Neuronal stem cell (in vitro differentiated cells): ENCODE results near the gene GIN1.
A peak's percentile ranks its signal among the peaks of the same experiment; 100 is the strongest.
"Not testable (repeated sequence)": the region's sequence is repeated elsewhere in the genome, so short reads cannot be mapped to it uniquely, and the experiment has no call there.

Experiments used
- DNase-seq: peaks from one replicate; pipeline ENCODE4 v3.0.0-alpha.2; 2013; ENCODE audit warnings: low spot score
- H2AFZ ChIP-seq: one replicate; pipeline ENCODE4 v1.6.1; 2013; ENCODE audit warnings: mild to moderate bottlenecking, low read length, inconsistent platforms
- H2AK5ac ChIP-seq: 2 replicates; pipeline ENCODE4 v1.6.1; 2013; ENCODE audit warnings: low read depth, mild to moderate bottlenecking, inconsistent platforms, low read length, moderate library complexity, mixed read lengths
- H2BK120ac ChIP-seq: 2 replicates; pipeline ENCODE4 v1.6.1; 2013; ENCODE audit warnings: low read depth, mild to moderate bottlenecking, inconsistent platforms, low read length, moderate library complexity, mixed read lengths
- H2BK12ac ChIP-seq: one replicate; pipeline ENCODE4 v1.6.1; 2013; ENCODE audit warnings: low read length, inconsistent platforms
- H2BK15ac ChIP-seq: 2 replicates; pipeline ENCODE4 v1.6.1; 2013; ENCODE audit warnings: mild to moderate bottlenecking, low read length, inconsistent platforms, mixed read lengths
- H2BK5ac ChIP-seq: one replicate; pipeline ENCODE4 v1.6.1; 2013; ENCODE audit warnings: inconsistent platforms, mild to moderate bottlenecking, low read length, moderate library complexity
- H3K14ac ChIP-seq: one replicate; pipeline ENCODE4 v1.6.1; 2013; ENCODE audit warnings: low read length, inconsistent platforms
- H3K18ac ChIP-seq: 2 replicates; pipeline ENCODE4 v1.6.1; 2013; ENCODE audit warnings: low read length, inconsistent platforms
- H3K23ac ChIP-seq: 2 replicates; pipeline ENCODE4 v1.6.1; 2013; ENCODE audit warnings: low read depth, mild to moderate bottlenecking, mixed read lengths, low read length, inconsistent platforms; ENCODE audit not compliant: poor library complexity
- H3K27ac ChIP-seq: replicated peaks from 3 replicates; pipeline ENCODE4 v1.5.1; 2013; ENCODE audit warnings: low read length, inconsistent platforms
- H3K27me3 ChIP-seq, 3 experiments: 2 replicates each; pipeline ENCODE4 v1.6.1; 2013; ENCODE audit warnings: low read length in 3 of 3, mild to moderate bottlenecking in 2 of 3, inconsistent platforms in 1 of 3, low read depth in 1 of 3, mixed read lengths in 1 of 3, moderate library complexity in 1 of 3; ENCODE audit not compliant: control insufficient read depth in 3 of 3, insufficient read depth in 3 of 3
- H3K36me3 ChIP-seq, 2 donors: replicated peaks in 1 of 2; 2 replicates each; pipeline ENCODE4 v1.6.1; 2013; ENCODE audit warnings: low read length in 2 of 2; ENCODE audit not compliant: control insufficient read depth in 2 of 2, insufficient read depth in 2 of 2
- H3K4ac ChIP-seq: 2 replicates; pipeline ENCODE4 v1.6.1; 2013; ENCODE audit warnings: inconsistent platforms, mild to moderate bottlenecking, low read length, moderate library complexity
- H3K4me1 ChIP-seq, 2 donors: 1 replicate in 1 of 2; 2 replicates in 1 of 2; pipeline ENCODE4 v1.6.1; 2013; ENCODE audit warnings: low read length in 2 of 2, low read depth in 1 of 2; ENCODE audit not compliant: control insufficient read depth in 2 of 2, insufficient read depth in 1 of 2
- H3K4me2 ChIP-seq: one replicate; pipeline ENCODE4 v1.6.1; 2013; ENCODE audit warnings: mild to moderate bottlenecking, low read length, inconsistent platforms; ENCODE audit not compliant: insufficient read depth, poor library complexity, severe bottlenecking
- H3K4me3 ChIP-seq, 2 donors: 2 replicates each; pipeline ENCODE4 v1.5.1; 2013; ENCODE audit warnings: low read length in 2 of 2, mild to moderate bottlenecking in 2 of 2, inconsistent platforms in 1 of 2, moderate library complexity in 1 of 2
- H3K79me1 ChIP-seq: one replicate; pipeline ENCODE4 v1.6.1; 2013; ENCODE audit warnings: low read depth, mild to moderate bottlenecking, inconsistent platforms, low read length, moderate library complexity
- H3K9ac ChIP-seq: one replicate; pipeline ENCODE4 v1.6.1; 2013; ENCODE audit warnings: mild to moderate bottlenecking, low read depth, low read length, inconsistent platforms; ENCODE audit not compliant: poor library complexity
- H3K9me3 ChIP-seq, 2 donors: replicated peaks in 1 of 2; 2 replicates each; pipeline versions ENCODE3 to v1.6.1; 2013; ENCODE audit warnings: low read length in 2 of 2, mild to moderate bottlenecking in 2 of 2, inconsistent platforms in 1 of 2, low read depth in 1 of 2, mixed read lengths in 1 of 2, moderate library complexity in 1 of 2; ENCODE audit not compliant: control insufficient read depth in 2 of 2, insufficient read depth in 1 of 2
- H4K8ac ChIP-seq: one replicate; pipeline ENCODE4 v1.6.1; 2013; ENCODE audit warnings: low read depth, mild to moderate bottlenecking, inconsistent platforms, low read length, moderate library complexity
- H4K91ac ChIP-seq: one replicate; pipeline ENCODE4 v1.6.1; 2013; ENCODE audit warnings: low read length, low read depth, mild to moderate bottlenecking, inconsistent platforms; ENCODE audit not compliant: poor library complexity
- WGBS, 2 donors: extraction: QIAGEN DNeasy Blood & Tissue Kit; methylation state at CpG; one replicate each; pipeline ENCODE4 v1.1.7; 2013; ENCODE audit warnings: missing lambda C conversion rate in 2 of 2, mixed read lengths in 1 of 2; ENCODE audit not compliant: insufficient read length in 2 of 2, insufficient replicate concordance in 1 of 2; ENCODE audit errors: extremely low coverage in 2 of 2; 5-methylcytosine and 5-hydroxymethylcytosine counted together

The GIN1 gene

GRCh38 chr5:103046706-103047105, 73.2 kb downstream of the GIN1 start:
- not testable (repeated sequence) for H2BK120ac ChIP-seq, H3K27ac ChIP-seq, H3K18ac ChIP-seq, H3K9ac ChIP-seq, H2BK5ac ChIP-seq, H3K4me2 ChIP-seq, H3K23ac ChIP-seq, H2AFZ ChIP-seq, H3K79me1 ChIP-seq, H3K4me3 ChIP-seq, H3K9me3 ChIP-seq, H4K8ac ChIP-seq, H3K4ac ChIP-seq, H2AK5ac ChIP-seq, DNase-seq, H2BK15ac ChIP-seq, H3K14ac ChIP-seq, H4K91ac ChIP-seq, H3K36me3 ChIP-seq, H3K27me3 ChIP-seq, H3K4me1 ChIP-seq, H2BK12ac ChIP-seq
- no CpG with 5 or more reads among the region's 22 CpGs for WGBS, 2 donors

- Histone ChIP-seq H2BK120ac (no peak overlapping the region), H4K8ac (no peak overlapping the region), H3K79me1 (no peaks in the 10 kb centered on the region), H2BK15ac (no peak overlapping the region), H3K4ac (no peak overlapping the region), H3K9ac (no peak overlapping the region), H3K36me3 (no peaks in the 10 kb centered on the region), H3K4me2 (no peak overlapping the region), H3K18ac (no peak overlapping the region), H3K27ac (no peak overlapping the region), H3K4me3 (no peak overlapping the region), H2BK5ac (no peak overlapping the region), H3K9me3 (peaks cover 0 to 4% of the 10 kb centered on the region in 2 donors), H3K23ac (no peak overlapping the region), H3K4me1 (no peaks in the 10 kb centered on the region), H2AK5ac (no peak overlapping the region), H2BK12ac (no peak overlapping the region), H4K91ac (no peak overlapping the region), H2AFZ (no peak overlapping the region), H3K27me3 (no peaks in the 10 kb centered on the region), H3K14ac (no peak overlapping the region)
- no CpG with 5 or more reads among the region's 4 CpGs for WGBS, 2 donors
- DNase-seq, result no peak
These were observed 78.8 kb downstream of the GIN1 start for GRCh38 chr5:103041071-103041676.

- Histone ChIP-seq H2BK15ac (no peak overlapping the region), H2BK12ac (no peak overlapping the region), H3K27ac (no peak overlapping the region), H4K91ac (no peak overlapping the region), H3K18ac (no peak overlapping the region), H2BK5ac (no peak overlapping the region), H3K27me3 (no peaks in the 10 kb centered on the region), H3K4me1 (no peaks in the 10 kb centered on the region), H3K79me1 (no peaks in the 10 kb centered on the region), H3K9ac (no peak overlapping the region), H2AFZ (peak overlapping the region; percentile 4), H3K4me2 (no peak overlapping the region), H3K23ac (no peak overlapping the region), H2AK5ac (no peak overlapping the region), H3K4me3 (no peak overlapping the region), H4K8ac (no peak overlapping the region), H3K4ac (no peak overlapping the region), H3K14ac (no peak overlapping the region), H2BK120ac (no peak overlapping the region), H3K36me3 (peaks cover 0 to 4% of the 10 kb centered on the region in 2 donors), H3K9me3 (peaks cover 11 to 19% of the 10 kb centered on the region in 2 donors)
- DNase-seq, result no peak
- no CpG with 5 or more reads among the region's 4 CpGs for WGBS, 2 donors
These were observed 82.1 kb downstream of the GIN1 start for GRCh38 chr5:103037673-103038455.

- Histone ChIP-seq H3K79me1 (no peaks in the 10 kb centered on the region), H3K27ac (no peak overlapping the region), H3K27me3 (no peaks in the 10 kb centered on the region), H3K4ac (no peak overlapping the region), H2AK5ac (no peak overlapping the region), H3K23ac (no peak overlapping the region), H3K4me1 (no peaks in the 10 kb centered on the region), H3K9ac (no peak overlapping the region), H4K8ac (no peak overlapping the region), H3K14ac (no peak overlapping the region), H2BK12ac (no peak overlapping the region), H2AFZ (no peak overlapping the region), H2BK5ac (no peak overlapping the region), H3K36me3 (peaks cover 2 to 15% of the 10 kb centered on the region in 2 donors), H3K4me2 (no peak overlapping the region), H2BK120ac (no peak overlapping the region), H3K18ac (no peak overlapping the region), H4K91ac (no peak overlapping the region), H2BK15ac (no peak overlapping the region), H3K9me3 (peaks cover 12 to 22% of the 10 kb centered on the region in 2 donors), H3K4me3 (no peak overlapping the region)
- no peak for DNase-seq
- 100% methylated on average over 1 of the region's 2 CpGs; no CpG with 5 or more reads in 1 of the 2 donors for WGBS, 2 donors
These were observed 83.3 kb downstream of the GIN1 start for GRCh38 chr5:103036601-103037000.
